WTC11 (cell line): ENCODE results near the gene KLHDC4. TPM values are rescaled to one million over a fixed set of nuclear protein-coding genes. Genes with fewer than 3 reads are reported as not detected.

ENCODE experiments used
- ATAC-seq: fragments of 200-7000 bp; cut with Tn5 transposase; 2 replicates; pipeline ENCODE4 v1.10.0; 2021; ENCODE audit warnings: mild to moderate bottlenecking, moderate library complexity
- CTCF ChIA-PET: fragments of 300-600 bp; sonication (Branson Sonifier 250); formaldehyde crosslinking; loops from one replicate; lab custom pipeline; 2021; ENCODE audit warnings: antibody characterized with exemption; lab: Charles Lee
- POLR2A ChIA-PET: fragments of 350-600 bp; sonication (Branson Sonifier 250); formaldehyde crosslinking; loops from one replicate; lab custom pipeline; 2021; ENCODE audit warnings: antibody characterized with exemption; lab: Charles Lee
- DNase-seq: peaks from one replicate; pipeline ENCODE4 v3.0.0; 2021; ENCODE audit warnings: low spot score
- H3K27ac Mint-ChIP-seq: 2 replicates; pipeline ENCODE4 v1.8.0; 2021; ENCODE audit warnings: mixed read lengths
- H3K27me3 Mint-ChIP-seq: 2 replicates; pipeline ENCODE4 v1.8.0; 2021; ENCODE audit warnings: low read depth, mild to moderate bottlenecking, moderate library complexity, mixed read lengths
- H3K36me3 Mint-ChIP-seq: 2 replicates; pipeline ENCODE4 v1.8.0; 2021; ENCODE audit warnings: mixed read lengths
- H3K4me1 Mint-ChIP-seq: 2 replicates; pipeline ENCODE4 v1.8.0; 2022; ENCODE audit warnings: mixed read lengths
- H3K4me3 Mint-ChIP-seq: 2 replicates; pipeline ENCODE4 v1.8.0; 2021; ENCODE audit warnings: mild to moderate bottlenecking, moderate library complexity, mixed read lengths
- H3K9me3 Mint-ChIP-seq: 2 replicates; pipeline ENCODE4 v1.8.0; 2021; ENCODE audit warnings: mixed read lengths
- ATF1 ChIP-seq: sonication (generic); formaldehyde crosslinking; IDR thresholded peaks from 2 replicates; pipeline ENCODE4 v1.8.1; 2023; ENCODE audit warnings: mild to moderate bottlenecking, moderate library complexity, missing genetic modification reagents
- ATF2 ChIP-seq: sonication (generic); formaldehyde crosslinking; IDR thresholded peaks from 2 replicates; pipeline ENCODE4 v1.8.1; 2022; ENCODE audit warnings: low read depth, missing genetic modification reagents, borderline replicate concordance
- CREM ChIP-seq: sonication (generic); formaldehyde crosslinking; IDR thresholded peaks from 2 replicates; pipeline ENCODE4 v1.8.1; 2022; ENCODE audit warnings: mild to moderate bottlenecking, missing genetic modification reagents, moderate library complexity
- ETV6 ChIP-seq: sonication (generic); formaldehyde crosslinking; IDR thresholded peaks from 2 replicates; pipeline ENCODE4 v1.8.1; 2022; ENCODE audit warnings: mild to moderate bottlenecking, missing genetic modification reagents
- FOXP1 ChIP-seq: sonication (generic); formaldehyde crosslinking; IDR thresholded peaks from 2 replicates; pipeline ENCODE4 v1.8.0; 2022; ENCODE audit warnings: missing genetic modification reagents, mild to moderate bottlenecking, moderate library complexity, borderline replicate concordance
- FOXP4 ChIP-seq: sonication (generic); formaldehyde crosslinking; IDR thresholded peaks from 2 replicates; pipeline ENCODE4 v1.8.0; 2022; ENCODE audit warnings: mild to moderate bottlenecking, missing genetic modification reagents
- GABPB1 ChIP-seq: sonication (generic); formaldehyde crosslinking; IDR thresholded peaks from 2 replicates; pipeline ENCODE4 v1.8.1; 2023; ENCODE audit warnings: mild to moderate bottlenecking, missing genetic modification reagents
- GRHL2 ChIP-seq: fragments of 250-450 bp; sonication (Bioruptor Pico); IDR thresholded peaks from 2 replicates; pipeline ENCODE4 v1.8.0; 2022; ENCODE audit warnings: mild to moderate bottlenecking, moderate library complexity; ENCODE audit not compliant: insufficient replicate concordance, severe bottlenecking
- HMGXB4 ChIP-seq: sonication (generic); formaldehyde crosslinking; IDR thresholded peaks from 2 replicates; pipeline ENCODE4 v1.8.1; 2023; ENCODE audit warnings: mild to moderate bottlenecking, moderate library complexity, missing genetic modification reagents
- JUN ChIP-seq: sonication (generic); formaldehyde crosslinking; IDR thresholded peaks from 2 replicates; pipeline ENCODE4 v1.8.0; 2023; ENCODE audit warnings: mild to moderate bottlenecking, missing genetic modification reagents
- KAT7 ChIP-seq: sonication (generic); formaldehyde crosslinking; IDR thresholded peaks from 2 replicates; pipeline ENCODE4 v1.8.1; 2023; ENCODE audit warnings: missing genetic modification reagents, mild to moderate bottlenecking, borderline replicate concordance
- NR2C2 ChIP-seq: sonication (generic); formaldehyde crosslinking; IDR thresholded peaks from 2 replicates; pipeline ENCODE4 v1.8.0; 2022; ENCODE audit warnings: mild to moderate bottlenecking, missing genetic modification reagents
- OVOL2 ChIP-seq: fragments of 250-450 bp; sonication (Bioruptor Pico); IDR thresholded peaks from 2 replicates; pipeline ENCODE4 v1.9.0; 2021; ENCODE audit warnings: mild to moderate bottlenecking, borderline replicate concordance
- PRRX2 ChIP-seq: fragments of 250-450 bp; sonication (Bioruptor Pico); IDR thresholded peaks from 2 replicates; pipeline ENCODE4 v1.8.0; 2021; ENCODE audit warnings: mild to moderate bottlenecking
- SMAD3 ChIP-seq: sonication (generic); formaldehyde crosslinking; IDR thresholded peaks from 2 replicates; pipeline ENCODE4 v1.8.0; 2022; ENCODE audit warnings: missing genetic modification reagents, mild to moderate bottlenecking, borderline replicate concordance
- USF2 ChIP-seq: sonication (generic); formaldehyde crosslinking; IDR thresholded peaks from 2 replicates; pipeline ENCODE4 v1.8.1; 2023; ENCODE audit warnings: mild to moderate bottlenecking, missing genetic modification reagents, moderate library complexity
- ZBTB21 ChIP-seq: sonication (generic); formaldehyde crosslinking; IDR thresholded peaks from 2 replicates; pipeline ENCODE4 v1.8.1; 2023; ENCODE audit warnings: mild to moderate bottlenecking, missing genetic modification reagents, borderline replicate concordance
- ZNF138 ChIP-seq: sonication (generic); formaldehyde crosslinking; conservative IDR thresholded peaks from 2 replicates; pipeline ENCODE4 v1.8.1; 2022; ENCODE audit warnings: mild to moderate bottlenecking, moderate library complexity, missing genetic modification reagents
- ZNF219 ChIP-seq: sonication (generic); formaldehyde crosslinking; IDR thresholded peaks from 2 replicates; pipeline ENCODE4 v1.8.0; 2023; ENCODE audit warnings: missing genetic modification reagents, mild to moderate bottlenecking, borderline replicate concordance
- ZNF281 ChIP-seq: sonication (generic); formaldehyde crosslinking; IDR thresholded peaks from 2 replicates; pipeline ENCODE4 v1.8.0; 2023; ENCODE audit warnings: mild to moderate bottlenecking, missing genetic modification reagents
- ZNF317 ChIP-seq: sonication (generic); formaldehyde crosslinking; IDR thresholded peaks from 2 replicates; pipeline ENCODE4 v1.8.1; 2023; ENCODE audit warnings: low read depth, mild to moderate bottlenecking, moderate library complexity, missing genetic modification reagents, borderline replicate concordance
- ZNF425 ChIP-seq: fragments of 250-450 bp; sonication (Bioruptor Pico); conservative IDR thresholded peaks from 2 replicates; pipeline ENCODE4 v1.9.0; 2021; ENCODE audit warnings: mild to moderate bottlenecking
- total RNA-seq: library from RNA; stranded (reverse); gene quantifications from 3 replicates; pipeline ENCODE4 v1.2.3, GENCODE V29; 2021

KLHDC4 gene
- total RNA-seq, 1 experiment from 2014 or later = 63.6 TPM

- no peak for TF ChIP-seq FOXP4 (CRISPR knock-in tag)
- peak; percentile 83; the same call in 1 of the 2 replicates for TF ChIP-seq ETV6
- no peak for TF ChIP-seq FOXP1
- no peak for TF ChIP-seq NR2C2 (CRISPR knock-in tag)
- no peak for TF ChIP-seq ZNF317 (CRISPR knock-in tag)
- peak; percentile 79; the same call in 1 of the 2 replicates for TF ChIP-seq KAT7 (CRISPR knock-in tag)
- TF ChIP-seq HMGXB4 (CRISPR knock-in tag) = peak; percentile 76
- no peak for TF ChIP-seq GRHL2 (CRISPR knock-in tag)
- no peak for TF ChIP-seq ZNF219
These were observed at the start of gene KLHDC4 (continued) for GRCh38 chr16:87765776-87766484.

GRCh38 chr16:87815567-87815966, 49.8 kb upstream of the KLHDC4 start:
- Mint-ChIP-seq H3K4me1 (peaks cover 18% of the 10 kb centered on the region), H3K36me3 (peaks cover 12% of the 10 kb centered on the region), H3K4me3 (no peak overlapping the region), H3K27ac (no peak overlapping the region), H3K9me3 (peaks cover 17% of the 10 kb centered on the region), H3K27me3 (no peaks in the 10 kb centered on the region; the same call in none of the 2 replicates)
- TF ChIP-seq CREM (CRISPR knock-in tag) (no peak), GABPB1 (peak; percentile 65), ZBTB21 (CRISPR knock-in tag) (no peak)
- DNase-seq = no peak
- ATAC-seq = no peak
- ChIA-PET CTCF (interaction anchor here (0.5 to 1.9 kb wide), 8 partner anchors 9 to 56 kb away, joined by 3 to 9 read pairs (median 4); no protein-coding TSS in a partner anchor), POLR2A (no interaction called here)

- DNase-seq (no peak), ATAC-seq (peak; percentile 43; the same call in 1 of the 2 replicates)
- H3K27ac Mint-ChIP-seq = no peak overlapping the region
- peaks cover 6% of the 10 kb centered on the region; the same call in 1 of the 2 replicates for H3K36me3 Mint-ChIP-seq
- ChIA-PET POLR2A (interaction anchor here (1.2 kb wide), 1 partner anchor 33 kb away, joined by 3 read pairs; no protein-coding TSS in a partner anchor), CTCF (interaction anchor here (0.9 to 2.0 kb wide), 5 partner anchors 13 to 58 kb away, joined by 3 to 7 read pairs (median 4); no protein-coding TSS in a partner anchor)
- H3K27me3 Mint-ChIP-seq = no peaks in the 10 kb centered on the region; the same call in none of the 2 replicates
- peaks cover 3% of the 10 kb centered on the region; the same call in 1 of the 2 replicates for H3K4me1 Mint-ChIP-seq
- H3K4me3 Mint-ChIP-seq = no peak overlapping the region
- H3K9me3 Mint-ChIP-seq = peaks cover 8% of the 10 kb centered on the region
- no peak for TF ChIP-seq ATF2 (CRISPR knock-in tag)
- TF ChIP-seq ZNF281 (CRISPR knock-in tag) = no peak
- no peak for TF ChIP-seq SMAD3 (CRISPR knock-in tag)
- no peak for TF ChIP-seq USF2 (CRISPR knock-in tag)
- no peak for TF ChIP-seq PRRX2
- no peak for TF ChIP-seq JUN
- TF ChIP-seq ZNF138 (CRISPR knock-in tag) = no peak
- no peak for TF ChIP-seq OVOL2
- TF ChIP-seq ATF1 (CRISPR knock-in tag) = no peak
- no peak for TF ChIP-seq ZNF425 (CRISPR knock-in tag)
These were observed 46.4 kb upstream of the KLHDC4 start for GRCh38 chr16:87812200-87812656.
